SK-N-DZ (cell line): ENCODE data around the gene SSH3.

Experiments used
- DNase-seq: peaks from one replicate; pipeline ENCODE4 v3.0.0-alpha.2; 2015; ENCODE audit warnings: low spot score

The SSH3 gene

DNA sequence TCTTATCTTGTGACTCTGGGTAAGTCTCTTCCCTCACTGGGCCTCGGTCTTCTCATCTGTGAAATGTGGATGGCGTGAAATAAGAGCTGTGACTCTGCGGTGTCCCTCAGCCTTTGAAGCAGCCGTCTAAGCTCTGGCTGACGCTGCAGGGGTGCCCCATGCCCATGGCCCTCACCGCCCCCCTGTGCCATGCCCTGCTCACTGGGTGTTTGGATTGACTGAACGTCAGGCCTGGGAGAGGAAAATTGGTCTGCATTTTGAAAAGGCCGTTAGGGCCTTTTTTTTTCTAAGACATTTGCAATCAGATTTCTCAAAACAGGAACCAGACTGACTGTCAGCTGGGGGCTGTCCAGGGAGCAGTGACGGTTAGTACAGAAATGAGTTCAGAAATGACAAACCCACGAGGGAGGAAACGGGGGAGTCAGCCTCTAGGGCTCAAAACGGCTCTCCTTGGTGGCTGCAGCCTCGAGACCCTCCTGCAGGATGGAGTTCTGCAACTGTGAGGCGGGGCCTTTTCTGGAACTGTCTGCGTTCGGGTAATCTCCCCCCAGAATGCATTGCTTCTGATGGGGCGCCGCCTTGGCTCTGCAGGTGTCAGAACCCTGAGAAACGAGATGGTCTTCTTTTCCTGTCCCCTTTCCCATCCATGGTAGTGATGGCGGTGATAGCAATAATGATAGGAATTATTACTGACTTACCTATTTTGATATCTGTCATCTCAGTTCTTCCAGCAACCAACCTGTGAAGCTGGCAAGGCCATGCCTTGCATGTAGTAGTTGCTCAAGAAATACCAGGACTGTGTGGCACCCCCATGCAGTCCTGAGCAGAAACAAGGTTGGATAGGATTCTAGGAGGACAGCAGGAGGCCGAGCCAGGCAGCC lies 35.0 kb upstream of the SSH3 start:
- DNase-seq, result no peak

DNA sequence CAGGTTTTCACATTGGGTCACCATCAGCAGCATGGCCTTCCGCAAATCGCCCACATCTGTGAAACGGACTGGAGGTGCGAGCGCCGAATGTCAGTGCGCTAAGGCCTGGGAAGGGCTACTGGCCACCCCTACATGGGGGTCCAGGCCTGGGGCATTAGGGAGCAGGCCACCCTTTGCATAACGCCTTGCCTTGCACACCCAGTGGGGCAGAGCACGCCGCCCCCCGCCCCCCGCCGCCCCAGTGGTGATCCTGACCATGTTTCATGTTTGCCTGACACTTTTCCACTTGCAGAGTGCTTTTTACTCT lies 34.4 kb upstream of the SSH3 start:
- no peak for DNase-seq

DNA sequence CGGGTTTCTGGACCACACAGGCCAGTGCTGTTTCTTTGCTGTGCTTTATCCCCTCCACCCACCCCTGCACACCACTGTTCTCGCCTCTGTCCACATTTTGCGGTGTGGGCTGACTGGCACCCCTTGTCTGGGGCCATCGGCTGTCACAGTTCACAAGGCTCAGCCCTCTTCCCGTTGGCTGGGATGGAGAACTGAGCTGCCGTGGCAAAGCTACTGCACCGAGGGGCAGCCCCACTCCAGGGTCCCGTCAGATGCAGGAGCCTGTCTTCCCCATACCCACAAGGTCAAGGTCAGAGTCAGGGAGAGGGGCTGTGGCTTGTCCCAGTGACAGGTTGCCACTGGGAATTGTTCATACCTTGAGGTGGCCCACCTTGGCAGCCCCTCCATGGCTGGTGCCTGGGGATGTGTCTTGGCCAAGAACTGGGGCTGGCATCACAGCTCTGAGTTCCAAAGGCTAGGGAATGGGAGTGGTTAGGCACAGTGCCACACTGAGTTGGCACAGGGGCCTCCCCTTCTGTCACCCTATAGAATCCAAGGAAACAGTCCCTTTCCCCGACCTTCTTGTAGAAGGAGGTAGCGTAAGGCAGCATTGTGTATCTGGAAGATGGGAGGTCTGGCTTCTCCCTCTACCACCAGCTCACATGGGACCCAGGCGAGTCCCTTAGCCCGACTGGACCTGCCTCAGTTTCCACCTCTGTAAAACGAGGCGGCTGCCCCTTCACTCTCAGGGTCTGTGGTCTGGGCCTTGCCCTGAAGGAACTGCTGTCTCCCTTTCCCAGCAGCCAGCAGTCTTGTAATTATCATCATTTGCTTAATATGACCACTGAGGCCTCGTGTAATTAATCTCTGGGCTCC lies 33.7 kb upstream of the SSH3 start:
- no peak for DNase-seq

DNA sequence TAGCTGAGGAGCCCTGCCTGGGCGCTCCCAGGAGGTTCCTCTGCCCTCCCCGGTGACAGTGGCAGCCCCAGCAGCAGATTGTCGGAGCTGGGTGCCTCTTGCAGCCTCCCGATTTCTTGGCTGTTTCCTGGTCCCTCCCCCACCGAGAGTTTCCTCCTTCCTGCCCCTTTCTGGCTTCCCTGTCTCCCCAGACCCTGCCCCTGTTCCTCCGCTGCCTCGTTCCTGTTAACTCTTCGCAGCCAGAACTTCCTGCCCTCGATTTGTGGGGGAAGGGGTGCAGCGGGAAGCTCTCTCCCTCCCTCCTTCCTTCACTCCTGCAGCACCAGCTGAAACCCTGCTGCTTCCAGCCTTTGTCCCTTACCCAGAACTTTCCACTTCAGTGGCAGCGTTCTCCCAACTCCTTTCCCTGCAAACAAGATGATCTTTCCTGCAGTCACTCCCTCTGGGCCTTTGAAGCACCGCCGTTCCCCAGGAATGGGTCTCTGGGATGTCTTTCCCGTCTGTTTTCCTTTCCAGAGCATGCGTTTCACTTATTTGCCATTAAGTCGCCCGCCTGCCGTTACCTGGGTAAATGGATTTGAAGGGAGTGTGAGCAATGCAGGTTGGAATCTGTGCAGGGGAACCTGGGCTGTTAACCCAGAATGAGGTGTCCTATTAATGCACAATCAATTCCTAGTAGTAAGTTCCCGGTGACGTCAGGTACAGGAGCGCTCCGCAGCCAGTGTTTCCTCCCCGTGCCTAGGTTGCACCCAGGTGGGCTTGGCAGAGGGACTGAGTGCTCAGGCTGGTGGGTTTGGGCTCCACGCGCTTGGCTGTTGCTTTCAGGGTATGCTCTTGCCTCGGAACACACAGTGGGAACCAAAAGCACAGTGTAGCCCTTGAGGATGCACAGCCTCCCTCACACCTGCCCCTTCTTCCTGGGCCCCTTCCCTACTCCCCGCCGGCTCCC lies 32.8 kb upstream of the SSH3 start:
- no peak for DNase-seq

DNA sequence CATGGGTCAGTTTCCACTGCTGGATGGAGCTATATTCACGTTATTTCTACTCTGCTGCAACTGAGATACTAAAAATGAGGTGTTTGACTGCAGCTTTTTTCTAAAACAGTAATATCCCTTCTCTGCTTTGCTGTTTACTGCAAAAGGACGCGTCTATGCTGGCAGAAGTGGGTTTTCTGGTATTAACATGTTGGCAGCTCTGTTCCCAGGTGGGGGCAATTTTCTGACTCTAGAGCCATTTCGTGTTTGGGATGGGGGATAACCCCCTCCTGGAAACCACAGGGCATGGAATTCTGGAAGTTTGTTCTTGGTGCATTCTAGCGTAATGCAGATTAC lies 32.2 kb upstream of the SSH3 start:
- no peak for DNase-seq

DNA sequence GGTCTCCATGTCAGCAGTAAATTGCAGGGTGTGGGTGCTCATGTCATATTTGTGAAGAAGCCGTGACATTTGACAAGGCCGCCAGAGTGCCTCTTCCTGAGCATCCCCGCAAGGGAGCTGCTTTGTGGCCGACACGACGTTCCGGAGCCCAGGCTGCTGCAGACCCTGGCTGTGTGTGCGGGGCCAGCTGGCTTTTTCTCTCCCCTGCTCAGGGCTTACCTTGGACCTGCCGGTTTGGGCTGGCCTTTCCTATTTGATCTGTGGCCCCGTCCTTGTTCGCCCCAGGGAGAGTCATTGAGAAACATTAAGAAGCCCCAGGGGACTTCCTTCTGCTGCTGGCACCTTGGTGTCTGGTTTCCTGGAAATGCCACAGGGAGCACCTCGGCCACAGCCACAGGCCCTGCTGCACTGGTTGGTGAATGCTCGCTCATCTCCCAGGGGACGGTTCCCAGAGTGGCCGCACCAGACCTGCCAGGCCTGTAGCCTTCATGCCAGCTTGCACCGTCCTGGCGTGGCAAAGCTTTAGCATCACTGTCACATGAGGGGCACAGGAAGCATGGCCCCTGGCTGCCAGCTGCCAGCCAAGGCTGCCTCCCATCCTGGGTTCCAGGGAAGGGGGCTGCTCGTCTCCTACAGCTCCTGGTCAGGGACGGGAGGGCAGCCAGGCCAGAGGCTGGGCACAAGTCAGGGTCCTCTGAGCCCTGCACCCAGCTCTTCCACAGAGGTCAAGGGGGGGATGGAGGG lies 31.6 kb upstream of the SSH3 start:
- DNase-seq, result no peak

DNA sequence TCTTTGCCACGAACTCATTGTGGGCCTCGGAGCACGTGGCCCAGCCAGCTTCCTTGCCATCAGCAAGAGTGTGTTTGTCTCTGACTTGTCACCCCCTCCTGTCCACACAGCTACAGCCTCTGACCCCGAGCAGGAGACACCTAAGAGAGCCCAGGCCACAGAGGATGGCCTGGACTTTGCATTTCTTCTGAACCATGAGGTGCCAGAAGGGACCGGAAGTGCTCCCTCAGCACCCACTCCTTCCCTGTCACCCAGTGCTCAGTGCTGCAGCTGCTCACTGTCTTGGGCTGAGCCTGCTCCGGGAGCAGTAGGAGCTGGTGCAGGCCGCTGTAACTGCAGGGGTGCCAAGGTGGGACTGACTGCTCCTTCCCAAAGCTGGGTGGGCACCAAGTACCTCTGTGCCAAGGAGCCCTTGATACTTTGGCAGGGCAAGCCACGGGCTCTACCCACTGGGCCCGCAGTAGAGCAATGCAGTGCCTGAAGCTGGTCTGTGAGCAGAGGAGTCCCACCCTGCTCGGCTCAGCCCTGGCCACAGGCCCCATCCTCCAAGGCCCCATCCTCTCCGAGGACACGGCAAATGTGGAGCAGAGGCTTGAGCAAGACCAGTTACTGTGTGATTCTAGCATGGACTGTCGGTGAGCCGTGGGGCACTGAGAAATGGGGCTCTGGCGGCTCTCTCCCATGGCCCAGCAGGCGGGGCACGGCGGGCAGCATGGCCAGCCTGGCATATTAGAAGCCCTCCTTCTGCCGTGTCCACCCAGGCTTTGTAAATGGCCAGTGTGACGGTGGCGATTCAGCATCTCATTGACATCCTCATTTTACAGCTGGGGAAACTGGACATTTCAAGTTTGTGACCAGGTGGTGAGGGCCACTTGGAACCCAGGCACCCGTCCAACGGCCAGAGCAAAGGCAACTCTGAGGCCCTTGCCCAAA lies 30.7 kb upstream of the SSH3 start:
- DNase-seq, result no peak

DNA sequence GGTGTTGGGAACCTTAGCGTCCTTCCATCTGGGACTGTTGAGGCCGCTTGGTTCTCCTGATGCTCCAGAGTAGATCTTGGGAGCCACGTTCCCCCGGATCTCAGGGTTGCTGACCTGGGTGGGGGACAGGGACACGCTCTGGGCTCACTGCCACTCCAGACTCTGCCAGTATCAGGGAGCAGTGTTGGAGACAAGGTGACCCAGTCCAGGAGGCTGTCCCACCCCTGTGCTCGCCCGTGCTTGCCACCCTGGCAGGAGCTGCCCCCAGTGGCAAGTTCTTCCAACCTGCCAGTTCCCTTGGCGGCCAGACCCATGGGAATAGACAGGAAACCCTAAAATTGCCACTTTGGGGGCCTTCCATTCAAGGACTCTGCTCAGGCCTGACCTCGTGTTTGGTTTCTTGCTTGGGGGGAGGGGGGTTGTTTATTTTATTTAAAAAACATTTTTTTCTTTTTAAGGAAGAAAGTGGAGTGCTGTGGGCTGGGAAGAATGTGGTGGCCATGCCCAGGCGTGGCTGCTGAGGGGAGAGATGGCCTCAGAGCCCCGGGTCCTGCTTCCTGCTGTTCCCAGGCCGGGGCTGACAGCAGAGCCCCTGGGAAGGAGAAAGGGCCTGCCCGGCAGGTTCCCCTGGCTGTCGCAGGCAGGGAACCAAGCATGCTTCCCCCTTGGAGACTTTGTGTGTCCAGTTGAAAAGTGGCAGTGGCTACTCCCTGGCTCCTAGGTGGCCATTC lies 29.9 kb upstream of the SSH3 start:
- DNase-seq, result no peak

DNA sequence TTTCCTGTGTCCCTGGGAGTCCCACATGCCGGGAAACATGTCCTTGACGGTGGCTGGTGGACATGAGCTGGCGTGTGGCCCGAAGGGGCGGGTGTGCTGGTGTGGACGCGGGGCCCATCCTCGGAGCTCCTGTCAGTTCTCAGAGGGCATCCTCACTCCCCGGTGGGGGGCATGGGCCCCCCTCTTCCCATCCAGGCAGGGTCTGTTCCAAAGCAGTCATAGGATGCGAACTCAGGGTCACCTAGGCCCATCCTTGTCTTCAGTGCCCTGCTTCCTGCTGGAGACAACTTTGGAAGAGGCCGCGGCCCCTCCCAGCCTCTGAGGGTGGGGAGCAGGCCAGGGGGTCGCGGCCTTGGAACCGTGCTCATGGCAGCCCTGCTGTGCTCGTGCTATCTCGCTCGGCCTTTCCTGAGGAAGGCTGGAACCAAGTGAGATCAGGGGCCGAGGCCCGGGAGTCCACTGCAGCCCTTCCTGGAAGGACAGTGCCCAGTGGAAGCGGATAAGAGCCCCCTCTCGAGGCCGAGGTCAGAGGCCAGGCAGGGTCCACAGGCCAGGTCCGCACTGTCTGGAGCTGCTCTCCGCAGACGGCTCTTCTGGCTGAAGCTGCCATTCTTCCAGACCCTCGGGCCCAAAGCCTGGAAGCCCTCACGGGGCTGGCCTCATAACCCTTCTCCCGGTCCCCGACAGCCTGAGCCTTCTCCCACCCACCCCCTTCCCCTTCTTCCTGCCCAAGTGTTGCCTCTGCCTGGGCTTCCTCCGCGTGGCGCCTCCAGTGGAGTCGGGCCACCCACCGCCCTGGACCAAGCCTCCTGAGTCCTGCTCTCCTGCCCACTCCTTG lies 28.3 kb upstream of the SSH3 start:
- no peak for DNase-seq

DNA sequence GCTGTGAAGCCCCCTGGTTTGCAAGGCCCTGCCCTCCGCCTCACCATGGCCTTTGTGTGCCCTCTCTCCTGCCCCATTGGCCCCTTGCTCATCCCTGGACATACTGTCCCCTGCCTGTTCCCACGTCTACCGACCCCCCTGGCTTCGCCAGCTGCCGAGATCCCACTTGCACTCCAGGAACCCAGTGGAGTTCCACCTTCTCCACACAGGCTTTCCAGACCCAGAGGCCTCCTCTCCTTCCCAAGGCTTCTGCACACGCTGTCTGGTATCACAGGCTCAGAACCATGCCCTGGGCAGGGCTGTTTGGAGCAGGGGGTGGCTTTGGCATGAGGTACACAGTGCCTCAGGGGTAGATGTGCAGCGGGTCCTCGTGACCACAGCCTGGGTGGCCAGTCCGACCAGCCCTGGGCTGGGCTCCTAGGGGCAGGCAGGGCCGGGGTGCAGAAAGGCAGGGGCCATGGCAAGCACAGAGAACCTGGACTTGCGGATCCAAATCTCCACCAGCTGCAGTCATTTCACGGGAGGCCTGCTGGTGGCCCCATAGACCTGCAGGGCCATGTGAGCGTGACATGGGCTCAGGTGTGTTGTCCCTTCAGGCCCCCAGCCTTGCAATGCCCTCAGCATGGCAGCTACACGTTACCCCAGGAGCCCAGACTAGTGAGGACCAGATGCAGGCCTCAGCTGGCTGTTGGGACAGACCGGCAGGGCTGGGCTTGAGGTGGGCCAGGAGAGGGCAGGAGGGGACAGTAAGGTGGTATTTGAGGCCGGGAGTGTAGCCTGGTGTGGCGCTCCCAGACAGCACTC lies 27.5 kb upstream of the SSH3 start:
- DNase-seq, result no peak

DNA sequence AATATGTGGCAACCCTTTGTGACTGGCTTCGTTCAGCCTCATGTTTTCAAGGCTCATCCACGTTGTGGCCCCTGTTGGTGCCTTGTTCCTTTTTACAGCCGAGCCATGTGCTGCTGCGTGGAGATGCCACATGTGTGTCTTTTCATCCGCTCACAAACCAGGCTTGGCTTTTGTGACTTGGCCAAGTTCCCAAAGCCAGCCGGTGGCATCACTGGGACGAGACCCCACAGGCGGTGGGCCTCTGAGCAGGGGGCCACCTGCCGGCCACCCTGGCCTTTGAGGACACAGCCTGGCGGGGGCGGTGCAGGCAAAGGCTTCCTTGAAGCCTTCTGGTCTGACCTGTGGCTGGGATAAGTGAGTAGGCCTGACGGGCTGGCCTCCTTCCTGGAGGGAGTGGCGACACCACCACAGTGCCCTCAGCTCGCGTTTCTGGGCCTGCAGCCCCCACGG lies 26.5 kb upstream of the SSH3 start:
- DNase-seq, result no peak

DNA sequence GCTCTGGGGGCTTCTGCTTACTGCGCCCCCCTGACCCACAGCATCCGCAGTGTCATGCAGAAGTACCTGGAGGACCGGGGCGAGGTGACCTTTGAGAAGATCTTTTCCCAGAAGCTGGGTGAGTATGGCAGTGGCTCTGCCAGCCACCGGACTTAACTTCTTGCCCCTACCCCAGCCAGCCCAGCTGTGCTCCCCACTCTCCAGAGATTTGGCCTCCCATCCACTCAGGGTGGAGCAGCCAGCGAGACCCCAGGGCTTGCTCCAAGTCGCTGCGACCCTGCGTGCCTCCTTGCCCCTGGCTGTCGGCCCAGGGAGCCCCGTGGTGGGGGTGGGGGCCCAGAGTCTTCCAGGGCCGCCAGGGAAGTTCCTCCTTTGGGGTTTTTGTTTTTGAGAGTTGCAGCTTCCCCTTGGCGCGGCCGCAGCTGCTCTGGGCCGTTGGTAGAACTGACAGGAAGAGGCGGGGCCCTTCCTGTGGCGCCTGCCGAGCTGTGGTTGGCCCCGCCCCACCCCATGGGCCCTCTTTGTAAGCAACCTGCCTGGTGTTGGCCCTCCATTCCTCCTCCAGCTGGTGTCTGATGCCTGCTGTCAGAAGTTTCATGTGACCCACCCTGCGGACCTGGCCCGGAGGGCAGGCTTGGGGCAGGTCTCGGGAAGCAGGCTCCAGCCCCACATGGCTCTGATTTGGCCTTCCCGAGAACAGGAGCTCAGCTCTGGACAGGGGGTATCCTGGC lies 25.9 kb upstream of the SSH3 start:
- DNase-seq, result no peak

DNA sequence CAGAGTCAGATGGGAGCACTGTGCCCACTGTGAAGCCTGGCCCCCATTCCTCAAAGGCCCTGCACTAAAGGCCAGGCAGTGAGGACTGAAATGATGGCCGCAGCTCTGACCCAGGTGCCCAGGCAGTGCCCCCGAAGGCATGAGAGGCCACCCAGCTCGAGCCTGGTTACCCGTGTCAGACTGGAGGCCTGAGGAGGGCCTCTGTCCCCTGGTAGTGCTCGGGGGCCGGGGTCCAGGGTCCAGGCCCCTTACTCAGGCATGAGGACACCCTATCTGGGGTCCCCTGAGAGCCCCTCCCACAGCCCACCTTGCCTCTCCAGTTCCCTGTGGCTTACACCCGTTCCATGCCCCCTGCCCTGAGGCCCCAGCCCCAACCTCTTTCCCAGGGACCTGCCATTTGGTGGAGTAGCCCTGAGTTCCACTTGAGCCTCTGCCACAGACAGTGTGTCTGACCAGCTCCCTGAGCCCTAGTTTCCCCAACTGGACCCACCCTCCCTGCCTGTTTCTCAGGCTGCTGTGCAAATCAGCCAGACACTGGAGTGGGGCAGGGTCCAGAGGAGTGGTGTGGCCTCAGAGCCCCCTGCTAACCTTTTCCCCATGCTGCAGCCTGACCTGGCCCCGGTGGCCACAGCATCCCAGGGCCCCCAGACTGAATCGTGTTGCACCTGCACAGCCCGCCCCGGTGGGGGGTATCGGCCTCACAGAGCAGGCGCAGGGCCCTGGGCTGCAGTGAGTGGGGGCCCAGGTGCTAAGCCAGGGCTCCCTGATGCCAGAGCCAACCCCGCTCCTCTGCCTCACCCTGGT lies 25.0 kb upstream of the SSH3 start:
- no peak for DNase-seq

DNA sequence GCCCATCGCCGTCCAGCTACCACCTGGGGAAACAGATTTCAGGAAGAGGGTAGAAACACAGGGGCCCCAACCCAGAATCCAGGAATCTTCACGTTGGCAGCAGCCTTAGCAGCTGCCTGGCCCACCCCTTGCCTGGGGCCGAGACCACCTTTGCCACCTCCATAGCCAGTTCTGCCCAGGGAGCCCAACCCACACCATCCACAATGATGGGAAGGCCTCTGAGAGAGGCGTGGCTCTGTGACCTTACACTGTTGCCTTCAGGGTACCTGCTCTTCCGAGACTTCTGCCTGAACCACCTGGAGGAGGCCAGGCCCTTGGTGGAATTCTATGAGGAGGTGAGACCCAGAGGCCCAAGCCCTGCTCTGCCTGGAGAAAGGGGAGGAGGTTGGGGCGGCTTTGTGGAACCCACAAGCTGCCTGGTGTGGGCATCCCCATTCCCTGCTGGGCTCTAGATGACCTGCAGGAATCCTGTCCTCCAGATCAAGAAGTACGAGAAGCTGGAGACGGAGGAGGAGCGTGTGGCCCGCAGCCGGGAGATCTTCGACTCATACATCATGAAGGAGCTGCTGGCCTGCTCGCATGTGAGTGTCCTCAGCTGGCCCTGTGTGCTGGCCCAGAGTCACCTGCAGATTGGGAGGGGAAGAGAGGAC lies 24.3 kb upstream of the SSH3 start:
- DNase-seq, result no peak

DNA sequence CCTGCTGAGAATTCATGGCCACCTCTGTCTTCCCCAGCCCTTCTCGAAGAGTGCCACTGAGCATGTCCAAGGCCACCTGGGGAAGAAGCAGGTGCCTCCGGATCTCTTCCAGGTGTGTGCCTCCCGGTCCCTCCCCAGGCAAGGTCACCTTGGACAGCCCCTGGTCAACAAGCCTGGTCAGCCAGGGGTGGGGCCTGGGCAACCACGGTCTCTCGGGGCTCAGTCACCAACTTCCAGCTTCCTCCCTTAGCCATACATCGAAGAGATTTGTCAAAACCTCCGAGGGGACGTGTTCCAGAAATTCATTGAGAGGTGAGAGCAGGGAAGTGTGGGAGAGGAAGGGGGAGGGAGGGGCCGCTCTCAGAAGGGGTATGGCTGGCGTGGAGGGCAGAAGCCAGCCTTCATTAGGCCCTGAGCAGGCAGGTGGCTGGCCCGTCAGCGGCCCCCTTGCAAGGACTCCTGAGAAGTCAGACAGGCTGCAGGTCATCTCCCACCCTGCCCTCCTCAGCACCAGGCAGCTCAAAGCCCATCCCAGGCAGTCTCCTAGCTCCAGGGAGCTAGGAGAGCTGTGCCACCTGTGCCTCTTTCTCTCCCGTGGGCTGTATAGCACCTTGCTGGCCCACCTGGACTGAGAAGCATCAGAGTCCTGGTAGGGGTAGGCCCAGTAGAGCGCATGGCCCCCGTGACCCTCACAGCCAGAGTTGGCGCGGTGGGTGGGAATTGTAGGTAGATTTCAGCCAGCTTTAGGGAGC lies 23.6 kb upstream of the SSH3 start:
- DNase-seq, result no peak
